Heart left ventricle (tissue), 16 donors: ENCODE results near the gene KRT76. TPM values are rescaled to one million over a fixed set of nuclear protein-coding genes. Genes with fewer than 3 reads are reported as not detected.

ENCODE experiments used
- ATAC-seq, 4 donors: fragments of 200-7000 bp; cut with Tn5 transposase; one replicate each; pipeline ENCODE4 v1.9.1; 2020 to 2022; ENCODE audit warnings: moderate library complexity in 4 of 4, mild to moderate bottlenecking in 3 of 4, moderate number of reproducible peaks in 1 of 4
- DNase-seq, 5 donors: peaks; one replicate each; pipeline ENCODE4 v3.0.0-alpha.2; 2020
- H3K27ac ChIP-seq, 12 donors: fragments of 200-600 bp; sonication (generic) in 4 of 12; one replicate each; pipeline versions ENCODE4 v1.5.0 to v1.8.0; 2016 to 2022; ENCODE audit warnings: mild to moderate bottlenecking in 2 of 12
- H3K27me3 ChIP-seq, 9 donors: fragments of 200-600 bp; sonication (generic) in 2 of 9; one replicate each; pipeline versions ENCODE4 v1.5.1 to v1.8.0; 2016 to 2022; ENCODE audit warnings: mild to moderate bottlenecking in 3 of 9
- H3K36me3 ChIP-seq, 9 donors: fragments of 200-600 bp; sonication (generic) in 2 of 9; one replicate each; pipeline versions ENCODE4 v1.5.0 to v1.8.0; 2018 to 2022; ENCODE audit warnings: mild to moderate bottlenecking in 2 of 9
- H3K4me1 ChIP-seq, 12 donors: fragments of 200-600 bp; sonication (generic) in 4 of 12; one replicate each; pipeline versions ENCODE4 v1.5.0 to v1.8.0; 2016 to 2022; ENCODE audit warnings: mild to moderate bottlenecking in 3 of 12
- H3K4me3 ChIP-seq, 12 donors: fragments of 200-600 bp; sonication (generic) in 4 of 12; one replicate each; pipeline versions ENCODE4 v1.5.0 to v1.8.0; 2017 to 2022; ENCODE audit warnings: mild to moderate bottlenecking in 9 of 12, moderate library complexity in 4 of 12
- H3K9me3 ChIP-seq, 12 donors: fragments of 200-600 bp; sonication (generic) in 4 of 12; one replicate each; pipeline versions ENCODE4 v1.5.0 to v1.8.0; 2016 to 2022; ENCODE audit warnings: mild to moderate bottlenecking in 1 of 12
- CTCF ChIP-seq, 12 donors: fragments of 200-600 bp; sonication (generic) in 4 of 12; IDR thresholded peaks; one replicate each; pipeline versions ENCODE4 v1.5.0 to v1.8.0; 2018 to 2022; ENCODE audit warnings: antibody characterized with exemption in 12 of 12, mild to moderate bottlenecking in 5 of 12
- POLR2A ChIP-seq, 2 donors: fragments of 450-650 bp; IDR thresholded peaks; one replicate each; pipeline ENCODE4 v1.6.1; 2017; ENCODE audit warnings: antibody characterized with exemption in 2 of 2, mild to moderate bottlenecking in 2 of 2, moderate library complexity in 2 of 2
- WGBS, 4 donors: extraction: QIAGEN DNeasy Blood & Tissue Kit in 2 of 4; methylation state at CpG; one replicate each; pipeline versions ENCODE4 v1.1.5 to v1.1.7; 2013 to 2018; 5-methylcytosine and 5-hydroxymethylcytosine counted together
- intact Hi-C, 10 donors: fragments of 100-400 bp; cut with DNase I; formaldehyde crosslinking; loops; one replicate each; pipeline versions ENCODE4 v1.11.1 to v1.14.2; 2022
- polyA plus RNA-seq, 2 donors: library from polyadenylated mRNA; stranded (reverse); fragments of 200-250 nt; gene quantifications; one replicate each; pipeline ENCODE4 v1.2.3, GENCODE V29; 2013
- total RNA-seq, 9 donors: library from RNA; depleted of rRNA in 2 of 9; stranded (reverse); fragments of >200 nt in 2 of 9; fragmentation: NEBNext Ultra II Directional in 3 of 9; extraction: Animal tissue kit (Norgen Biotek cat#: 25700) in 3 of 9; gene quantifications; one replicate each; pipeline versions ENCODE4 v1.1.0 to v1.2.4, GENCODE V29; 2016 to 2023
- donor health status: ischemic (EF 13 %, LVEDD 7.1; RV severe dilation, severe dysfunction).
- donor health status: healthy with polysubstance abuse.
- donor health status: DM: no; HTN: yes; CAD: no.
- donor health status: DM: no; HTN: no; CAD: no.
- donor health status: ischemic (EF 25% LVEDD 6.9; RV normal size, moderate dysfunction).
- donor health status: ischemic (EF 25% LVEDD 5.7; RV mildly dilated, moderate dysfunction).
- donor health status: healthy.
- donor health status: DM: yes; HTN: yes; CAD: no.
- donor health status: ischemic (EF 35%, LVEDD 5.7; RV mildly dilated, moderate dysfunction).
- donor health status: nonischemic (EF 11% LVEDD 7.7; RV severe dilation, severe dysfunction).
- donor health status: DM: yes; HTN: yes; CAD: no.
- donor health status: PGD.
- donor health status: ischemic (EF 29% LVEDD 5.4; RV normal size, mild dysfunction).
- donor health status: nonischemic (EF 23%, LVEDD 6.1; RV moderate dilation, normal function).

Gene KRT76
- total and polyA plus RNA-seq, 11 donors = not detected

DNA sequence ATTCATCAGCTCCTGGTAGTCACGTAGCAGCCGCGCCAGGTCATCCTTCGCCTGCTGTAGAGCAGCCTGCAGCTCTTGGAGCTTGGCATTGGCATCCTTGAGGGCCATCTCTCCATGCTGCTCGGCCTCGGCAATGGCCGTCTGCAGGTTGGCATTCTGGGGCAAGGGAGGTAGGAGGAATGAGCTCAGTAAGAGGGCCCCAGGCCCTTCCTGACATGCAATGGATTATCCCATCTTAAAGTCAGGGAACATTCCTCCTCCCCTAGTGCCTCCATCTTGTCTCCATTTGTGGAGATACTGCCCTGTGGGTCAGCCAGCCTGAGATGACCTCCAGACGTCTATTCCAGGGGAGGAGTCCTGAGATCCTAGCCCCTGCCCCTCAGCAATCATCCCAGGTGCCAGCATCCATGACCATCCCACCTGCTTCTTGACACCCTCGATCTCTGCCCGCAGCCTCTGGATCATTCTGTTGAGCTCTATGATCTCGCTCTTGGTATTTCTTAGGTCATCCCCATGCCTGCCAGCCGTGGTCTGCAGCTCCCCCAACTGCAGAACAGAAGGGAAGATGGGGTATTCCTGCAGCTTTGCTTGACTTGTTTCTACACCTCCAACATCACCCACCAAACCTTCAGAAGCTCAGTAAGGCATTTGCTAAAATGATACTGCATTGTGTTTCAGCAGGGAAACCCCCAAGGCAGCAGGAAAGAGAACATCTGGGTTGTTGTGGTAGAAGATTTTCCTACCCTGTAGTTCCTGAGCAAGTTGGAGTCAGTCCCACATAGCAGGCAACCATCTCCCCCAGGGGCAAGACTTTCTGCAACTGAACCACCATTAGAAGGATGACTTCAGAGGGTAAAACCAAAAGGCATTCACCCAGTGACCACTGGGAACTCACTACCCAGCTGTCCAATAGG lies 14.4 kb upstream of the KRT76 start:
- no peaks in the 10 kb centered on the region for H3K9me3 ChIP-seq
- H3K27ac ChIP-seq = no peak overlapping the region
- H3K4me1 ChIP-seq = peaks cover 0 to 6% (median 0%) of the 10 kb centered on the region in 12 donors
- no peak for ATAC-seq
- DNase-seq = no peak
- intact Hi-C loops = no loop called here
- no peaks in the 10 kb centered on the region for H3K36me3 ChIP-seq
- no peak for TF ChIP-seq POLR2A (IDR thresholded peaks at IDR 0.05)
- no peak for TF ChIP-seq CTCF (IDR thresholded peaks at IDR 0.05)
- WGBS, 4 donors = 85 to 94% (median 89%) methylated on average over 12 of the region's 12 CpGs
- peaks cover 0 to 46% (median 20%) of the 10 kb centered on the region in 9 donors for H3K27me3 ChIP-seq
- H3K4me3 ChIP-seq = no peak overlapping the region

GRCh38 chr12:52790427-52791270 lies 13.5 kb upstream of the KRT76 start:
- Histone ChIP-seq H3K27me3 (peaks cover 0 to 46% (median 20%) of the 10 kb centered on the region in 9 donors), H3K9me3 (no peaks in the 10 kb centered on the region), H3K36me3 (no peaks in the 10 kb centered on the region), H3K4me1 (peaks cover 0 to 6% (median 0%) of the 10 kb centered on the region in 12 donors), H3K4me3 (no peak overlapping the region), H3K27ac (no peak overlapping the region)
- ATAC-seq (no peak), DNase-seq (no peak)
- intact Hi-C loops = no loop called here
- TF ChIP-seq CTCF (IDR thresholded peaks at IDR 0.05) (no peak), POLR2A (IDR thresholded peaks at IDR 0.05) (no peak)
- WGBS, 4 donors = 55 to 61% (median 59%) methylated on average over 19 of the region's 19 CpGs

- peaks cover 0 to 6% (median 0%) of the 10 kb centered on the region in 12 donors for H3K4me1 ChIP-seq
- no peak overlapping the region for H3K4me3 ChIP-seq
- H3K36me3 ChIP-seq = no peaks in the 10 kb centered on the region
- peaks cover 0 to 46% (median 20%) of the 10 kb centered on the region in 9 donors for H3K27me3 ChIP-seq
- no peak for TF ChIP-seq POLR2A (IDR thresholded peaks at IDR 0.05)
- no peak for TF ChIP-seq CTCF (IDR thresholded peaks at IDR 0.05)
- DNase-seq (no peak), ATAC-seq (no peak)
- WGBS, 4 donors = 23 to 43% (median 29%) methylated on average over 27 to 50 of the region's 50 CpGs
- intact Hi-C loops = no loop called here
- H3K9me3 ChIP-seq = no peaks in the 10 kb centered on the region
- H3K27ac ChIP-seq = no peak overlapping the region
These were observed 12.7 kb upstream of the KRT76 start for GRCh38 chr12:52789637-52790426.
